HepG2 (cell line): Measurements from ENCODE around the gene OSM. TPM values are rescaled to one million over a fixed set of nuclear protein-coding genes. Genes with fewer than 3 reads are reported as not detected.

Experiments
- ATAC-seq: fragments of 200-7000 bp; cut with Tn5 transposase; 3 replicates; pipeline ENCODE4 v1.9.1; 2020; ENCODE audit warnings: mild to moderate bottlenecking, moderate library complexity
- BruUV-seq: library from RNA; stranded (reverse); fragments of 400-500 nt; replicated peaks from 2 replicates; lab custom pipeline; 2021; lab: Mats Ljungman, UMichigan
- CTCF ChIA-PET: fragments of 300-600 bp; formaldehyde crosslinking; extraction: SDS; loops from one replicate; lab custom pipeline; 2021; ENCODE audit warnings: low total read pairs, inconsistent platforms, low intra/inter-chr PET ratio; lab: Yijun Ruan, JAX
- POLR2A ChIA-PET: fragments of 350-600 bp; sonication (Branson Sonifier 250); formaldehyde crosslinking; loops from one replicate; lab custom pipeline; 2020; ENCODE audit warnings: antibody characterized with exemption, inconsistent platforms; lab: Yijun Ruan, JAX
- DNase-seq: peaks from one replicate; pipeline ENCODE4 v3.0.0-alpha.2; 2015; ENCODE audit warnings: low spot score
- FAIRE-seq: peaks from 3 replicates; lab custom pipeline; 2011; peaks lifted over from hg19 to GRCh38; lab: Jason Lieb, UNC
- H2AFZ ChIP-seq: one replicate; pipeline ENCODE4 v1.6.1; 2011; ENCODE audit warnings: low read length, inconsistent platforms
- H3K27ac ChIP-seq: fragments of 300-600 bp; 3 replicates; pipeline ENCODE4 v1.8.0; 2011; ENCODE audit warnings: mixed run types, mild to moderate bottlenecking, mixed read lengths, low read length, inconsistent platforms; ENCODE audit not compliant: insufficient read depth; ENCODE audit errors: extremely low read length
- H3K27me3 ChIP-seq, 2 experiments: fragments of 200-600 bp in 1 of 2; 2 replicates in 1 of 2; 3 replicates in 1 of 2; pipeline versions ENCODE4 v1.6.0 to v1.8.0; 2011; ENCODE audit warnings: low read length in 2 of 2, mild to moderate bottlenecking in 2 of 2, moderate library complexity in 2 of 2, inconsistent platforms in 1 of 2; ENCODE audit not compliant: insufficient read depth in 2 of 2, control insufficient read depth in 1 of 2
- H3K36me3 ChIP-seq, 2 experiments: fragments of 200-600 bp in 1 of 2; replicated peaks in 1 of 2; 2 replicates in 1 of 2; 3 replicates in 1 of 2; pipeline versions ENCODE4 v1.5.1 to v1.8.0; 2011; ENCODE audit warnings: low read length in 2 of 2, inconsistent platforms in 1 of 2; ENCODE audit not compliant: insufficient read depth in 2 of 2, control insufficient read depth in 1 of 2
- H3K4me1 ChIP-seq: 2 replicates; pipeline ENCODE4 v1.5.1; 2012; ENCODE audit warnings: low read length, inconsistent platforms; ENCODE audit not compliant: insufficient read depth
- H3K4me2 ChIP-seq: 2 replicates; pipeline ENCODE4 v1.6.0; 2011; ENCODE audit warnings: low read depth, low read length, inconsistent platforms
- H3K4me3 ChIP-seq, 3 experiments: fragments of 200-600 bp in 1 of 3; sonication (generic), shearing (Covaris generic) in 1 of 3; replicated peaks in 1 of 3; 2 replicates each; pipeline ENCODE4 v1.5.1; 2011 to 2016; ENCODE audit warnings: low read length in 3 of 3, inconsistent platforms in 2 of 3, low read depth in 2 of 3, mild to moderate bottlenecking in 2 of 3, control low read depth in 1 of 3, mixed read lengths in 1 of 3; ENCODE audit not compliant: insufficient read depth in 1 of 3
- H3K79me2 ChIP-seq: one replicate; pipeline ENCODE4 v1.6.1; 2011; ENCODE audit warnings: low read length, inconsistent platforms; ENCODE audit not compliant: insufficient read depth
- H3K9ac ChIP-seq: 2 replicates; pipeline ENCODE4 v1.6.0; 2011; ENCODE audit warnings: mild to moderate bottlenecking, low read depth, low read length, inconsistent platforms; ENCODE audit not compliant: insufficient read depth
- H3K9me3 ChIP-seq: 2 replicates; pipeline ENCODE4 v1.5.1; 2012; ENCODE audit warnings: mild to moderate bottlenecking, low read length
- H4K20me1 ChIP-seq: 2 replicates; pipeline ENCODE4 v1.6.0; 2011; ENCODE audit warnings: inconsistent platforms, mild to moderate bottlenecking, low read length, moderate library complexity; ENCODE audit not compliant: insufficient read depth
- FOXA1 ChIP-seq, 2 experiments: fragments of 450-650 bp in 1 of 2; sonication (generic) in 1 of 2; formaldehyde crosslinking in 1 of 2; IDR thresholded peaks; 2 replicates each; pipeline versions ENCODE4 v1.4.0 to v1.6.1; 2016 to 2020; ENCODE audit warnings: missing genetic modification reagents in 1 of 2
- STAG1 ChIP-seq: sonication (generic); formaldehyde crosslinking; IDR thresholded peaks from 2 replicates; pipeline ENCODE4 v1.4.0; 2020; ENCODE audit warnings: missing genetic modification reagents
- ZNF572 ChIP-seq: sonication (generic); formaldehyde crosslinking; IDR thresholded peaks from 2 replicates; pipeline ENCODE4 v1.5.1; 2020; ENCODE audit warnings: mild to moderate bottlenecking, missing genetic modification reagents
- WGBS: methylation state at CpG from one replicate; pipeline ENCODE4 v1.1.6; 2017; ENCODE audit warnings: low lambda C conversion rate; 5-methylcytosine and 5-hydroxymethylcytosine counted together
- in situ Hi-C: cut with HindIII; loops from 2 replicates; pipeline ENCODE4 v1.10.0; 2017; ENCODE audit warnings: low pct_unique_long_range_greater_than_20kb; ENCODE audit not compliant: extremely low pct_ligation_motif_present
- intact Hi-C: fragments of 100-400 bp; cut with micrococcal nuclease; formaldehyde crosslinking; loops from one replicate; pipeline ENCODE4 v1.10.0; 2022; ENCODE audit not compliant: unreplicated experiment
- polyA plus RNA-seq, 8 experiments: library from polyadenylated mRNA; depleted of rRNA in 3 of 8; stranded (reverse) in 7 of 8; unstranded in 1 of 8; fragments of >200 nt; fragmentation: Illumina TruSeq in 4 of 8; extraction: Trizol in 4 of 8; gene quantifications; 2 replicates each; pipeline versions ENCODE4 v1.2.1 to v1.2.3, GENCODE V29; 2011 to 2016; ENCODE audit warnings: low read depth in 4 of 8, missing spikeins in 1 of 8, mixed read lengths in 1 of 8; ENCODE audit not compliant: insufficient read depth in 1 of 8
- total RNA-seq, 5 experiments: library from RNA; depleted of rRNA; stranded (reverse); fragments of >200 nt; fragmentation: Illumina TruSeq; extraction: Trizol; gene quantifications; 2 replicates each; pipeline ENCODE4 v1.2.3, GENCODE V29; 2016; ENCODE audit warnings: low read depth in 1 of 5
- TF ChIP-seq, protein P1 (sequence below): sonication (generic); formaldehyde crosslinking; IDR thresholded peaks from 2 replicates; pipeline ENCODE4 v1.5.1; 2020; ENCODE audit warnings: mild to moderate bottlenecking, missing genetic modification reagents, moderate library complexity
- TF ChIP-seq, protein P2 (sequence below): sonication (generic); formaldehyde crosslinking; IDR thresholded peaks from 2 replicates; pipeline ENCODE4 v1.4.0; 2020; ENCODE audit warnings: missing genetic modification reagents, low read depth, mild to moderate bottlenecking, borderline replicate concordance

The OSM gene
- total and polyA plus RNA-seq, 2 of the 13 experiments (the other 11 are each of a cell fraction or from before 2014, with no cell fraction given): not detected

DNA sequence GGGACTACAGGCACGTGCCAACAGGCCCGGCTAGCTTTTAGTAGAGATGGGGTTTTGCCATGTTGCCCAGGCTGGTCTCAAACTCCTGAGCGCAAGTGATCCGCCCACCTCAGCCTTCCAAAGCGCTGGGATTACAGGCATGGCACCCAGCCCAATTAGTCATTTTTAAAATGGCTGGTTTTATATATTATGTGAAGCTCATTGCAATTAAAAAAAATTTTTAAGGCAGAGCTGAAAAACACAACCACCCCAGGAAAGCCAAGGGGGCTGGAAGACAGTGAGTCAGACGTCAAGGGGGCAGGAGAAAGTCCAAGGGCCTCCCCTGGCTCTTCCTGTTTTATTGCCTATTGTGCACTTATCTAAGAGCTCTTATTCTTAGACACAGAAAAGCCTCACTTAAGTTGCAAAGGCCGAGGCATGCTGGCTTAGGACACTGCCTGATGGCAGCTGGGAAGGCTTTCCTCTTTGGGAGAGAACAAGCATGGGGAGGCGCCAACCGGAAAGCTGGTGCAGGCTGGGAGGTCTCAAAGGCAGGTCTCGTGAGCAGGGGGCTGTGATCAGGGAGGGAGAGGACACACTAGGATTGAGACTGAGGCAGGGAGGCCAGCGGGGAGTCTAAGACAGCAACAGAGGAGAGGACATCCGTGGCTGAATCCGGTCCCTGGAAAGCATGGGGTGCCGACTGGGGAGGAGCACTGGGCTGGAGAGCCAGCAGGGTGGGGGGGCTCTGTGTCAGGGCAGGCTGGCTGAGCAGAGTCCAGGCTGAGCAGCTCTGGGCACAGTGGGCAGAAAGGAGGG is 11.1 kb upstream of the OSM start:
- FAIRE-seq: no peak
- TF ChIP-seq, protein P1, sequence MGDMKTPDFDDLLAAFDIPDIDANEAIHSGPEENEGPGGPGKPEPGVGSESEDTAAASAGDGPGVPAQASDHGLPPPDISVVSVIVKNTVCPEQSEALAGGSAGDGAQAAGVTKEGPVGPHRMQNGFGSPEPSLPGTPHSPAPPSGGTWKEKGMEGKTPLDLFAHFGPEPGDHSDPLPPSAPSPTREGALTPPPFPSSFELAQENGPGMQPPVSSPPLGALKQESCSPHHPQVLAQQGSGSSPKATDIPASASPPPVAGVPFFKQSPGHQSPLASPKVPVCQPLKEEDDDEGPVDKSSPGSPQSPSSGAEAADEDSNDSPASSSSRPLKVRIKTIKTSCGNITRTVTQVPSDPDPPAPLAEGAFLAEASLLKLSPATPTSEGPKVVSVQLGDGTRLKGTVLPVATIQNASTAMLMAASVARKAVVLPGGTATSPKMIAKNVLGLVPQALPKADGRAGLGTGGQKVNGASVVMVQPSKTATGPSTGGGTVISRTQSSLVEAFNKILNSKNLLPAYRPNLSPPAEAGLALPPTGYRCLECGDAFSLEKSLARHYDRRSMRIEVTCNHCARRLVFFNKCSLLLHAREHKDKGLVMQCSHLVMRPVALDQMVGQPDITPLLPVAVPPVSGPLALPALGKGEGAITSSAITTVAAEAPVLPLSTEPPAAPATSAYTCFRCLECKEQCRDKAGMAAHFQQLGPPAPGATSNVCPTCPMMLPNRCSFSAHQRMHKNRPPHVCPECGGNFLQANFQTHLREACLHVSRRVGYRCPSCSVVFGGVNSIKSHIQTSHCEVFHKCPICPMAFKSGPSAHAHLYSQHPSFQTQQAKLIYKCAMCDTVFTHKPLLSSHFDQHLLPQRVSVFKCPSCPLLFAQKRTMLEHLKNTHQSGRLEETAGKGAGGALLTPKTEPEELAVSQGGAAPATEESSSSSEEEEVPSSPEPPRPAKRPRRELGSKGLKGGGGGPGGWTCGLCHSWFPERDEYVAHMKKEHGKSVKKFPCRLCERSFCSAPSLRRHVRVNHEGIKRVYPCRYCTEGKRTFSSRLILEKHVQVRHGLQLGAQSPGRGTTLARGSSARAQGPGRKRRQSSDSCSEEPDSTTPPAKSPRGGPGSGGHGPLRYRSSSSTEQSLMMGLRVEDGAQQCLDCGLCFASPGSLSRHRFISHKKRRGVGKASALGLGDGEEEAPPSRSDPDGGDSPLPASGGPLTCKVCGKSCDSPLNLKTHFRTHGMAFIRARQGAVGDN (CRISPR knock-in tag): peak; percentile 14; the same call in 1 of the 2 replicates
- TF ChIP-seq STAG1 (no peak), ZNF572 (CRISPR knock-in tag) (no peak), FOXA1 (IDR thresholded peaks at IDR 0.05) (no peak), FOXA1 (CRISPR knock-in tag; IDR thresholded peaks at IDR 0.05) (no peak)
- TF ChIP-seq, protein P2, sequence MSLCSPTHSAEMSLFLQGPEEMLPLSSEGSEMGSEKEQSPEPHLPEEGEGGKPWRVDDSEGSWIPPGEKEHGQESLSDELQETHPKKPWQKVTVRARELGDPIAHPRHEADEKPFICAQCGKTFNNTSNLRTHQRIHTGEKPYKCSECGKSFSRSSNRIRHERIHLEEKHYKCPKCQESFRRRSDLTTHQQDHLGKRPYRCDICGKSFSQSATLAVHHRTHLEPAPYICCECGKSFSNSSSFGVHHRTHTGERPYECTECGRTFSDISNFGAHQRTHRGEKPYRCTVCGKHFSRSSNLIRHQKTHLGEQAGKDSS (CRISPR knock-in tag): 0 out of 2 replicates have a peak, but pooled peaks have one; percentile 44
- TF ChIP-seq, all 625 proteins: peak for 2
- Histone ChIP-seq H3K27ac (no peak overlapping the region), H3K4me1 (peaks cover 11% of the 10 kb centered on the region; the same call in 1 of the 2 replicates), H3K9me3 (no peaks in the 10 kb centered on the region), H4K20me1 (no peaks in the 10 kb centered on the region), H3K4me3 (no peak overlapping the region), H3K9ac (no peak overlapping the region), H3K27me3 (peaks cover 4 to 37% of the 10 kb centered on the region in 2 experiments), H2AFZ (no peak overlapping the region), H3K4me2 (peak overlapping the region; percentile 33; the same call in 1 of the 2 replicates), H3K36me3 (no peaks in the 10 kb centered on the region), H3K79me2 (no peaks in the 10 kb centered on the region)
- CTCF ChIA-PET: no interaction called here
- POLR2A ChIA-PET: no interaction called here
- in situ Hi-C loops (no loop called here), intact Hi-C loops (no loop called here)
- BruUV-seq: no TSS peak
- DNase-seq (no peak), ATAC-seq (no peak)
- WGBS: 35% methylated on average over 14 of the region's 14 CpGs
